Measurements from ENCODE around the gene DPP4. TPM values are rescaled to one million over a fixed set of nuclear protein-coding genes. Genes with fewer than 3 reads are reported as not detected.

Gene DPP4
- total RNA-seq (10 to 100 TPM in 3 of 4 donors, 1 to 10 TPM in 1; 5.8 to 11.9 (median 11.2) TPM), polyA plus RNA-seq (1 to 10 TPM; 1.2 to 6.9 (median 1.4) TPM)

DNA sequence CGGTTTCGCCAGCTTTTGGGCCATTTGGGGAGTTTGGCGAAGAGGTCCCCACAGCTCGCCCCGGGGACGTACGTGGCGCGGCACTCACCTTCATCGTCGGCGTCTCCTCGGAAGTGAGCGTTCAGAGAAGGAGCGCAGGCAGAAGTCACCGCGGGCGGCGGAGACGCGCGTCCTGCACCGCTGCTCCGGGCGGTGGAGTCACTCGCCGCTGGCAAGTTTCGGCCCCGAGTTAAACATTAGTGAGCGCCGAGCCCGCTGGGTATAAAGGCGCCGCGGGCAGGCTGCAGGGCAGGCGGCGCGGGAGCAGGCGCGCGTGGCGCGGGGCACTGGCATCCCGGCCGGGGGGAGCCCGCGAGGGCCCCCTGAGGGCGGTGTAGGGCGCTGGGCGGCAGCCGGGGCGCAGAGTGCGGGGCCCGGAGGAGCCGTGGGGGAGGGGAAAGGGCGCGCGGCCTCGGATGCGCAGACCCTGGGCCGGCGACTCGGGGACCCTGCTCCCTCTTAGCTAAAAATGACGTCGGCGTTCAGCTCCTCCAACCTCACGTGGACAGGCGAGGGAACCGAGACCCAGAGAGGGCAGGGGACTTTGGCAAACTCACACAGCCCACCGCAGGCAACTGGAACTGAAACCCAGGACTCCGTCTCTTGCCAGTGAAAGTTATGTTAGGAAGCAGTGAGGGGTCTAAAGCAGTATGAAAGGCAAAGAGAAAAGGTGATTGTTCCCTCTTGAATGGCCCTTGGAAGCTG is at the start of gene DPP4:
TSS of gene DPP4 (minus strand) at position 328 of the 744 bp plus-strand sequence. CDS start at position 94, 234 bp downstream.
- DNase-seq: peak; percentile 72
- peaks cover 0 to 54% (median 36%) of the 10 kb centered on the region in 4 donors for H3K4me1 ChIP-seq
- WGBS, 2 donors: 1% methylated on average over 71 of the region's 71 CpGs

DNA sequence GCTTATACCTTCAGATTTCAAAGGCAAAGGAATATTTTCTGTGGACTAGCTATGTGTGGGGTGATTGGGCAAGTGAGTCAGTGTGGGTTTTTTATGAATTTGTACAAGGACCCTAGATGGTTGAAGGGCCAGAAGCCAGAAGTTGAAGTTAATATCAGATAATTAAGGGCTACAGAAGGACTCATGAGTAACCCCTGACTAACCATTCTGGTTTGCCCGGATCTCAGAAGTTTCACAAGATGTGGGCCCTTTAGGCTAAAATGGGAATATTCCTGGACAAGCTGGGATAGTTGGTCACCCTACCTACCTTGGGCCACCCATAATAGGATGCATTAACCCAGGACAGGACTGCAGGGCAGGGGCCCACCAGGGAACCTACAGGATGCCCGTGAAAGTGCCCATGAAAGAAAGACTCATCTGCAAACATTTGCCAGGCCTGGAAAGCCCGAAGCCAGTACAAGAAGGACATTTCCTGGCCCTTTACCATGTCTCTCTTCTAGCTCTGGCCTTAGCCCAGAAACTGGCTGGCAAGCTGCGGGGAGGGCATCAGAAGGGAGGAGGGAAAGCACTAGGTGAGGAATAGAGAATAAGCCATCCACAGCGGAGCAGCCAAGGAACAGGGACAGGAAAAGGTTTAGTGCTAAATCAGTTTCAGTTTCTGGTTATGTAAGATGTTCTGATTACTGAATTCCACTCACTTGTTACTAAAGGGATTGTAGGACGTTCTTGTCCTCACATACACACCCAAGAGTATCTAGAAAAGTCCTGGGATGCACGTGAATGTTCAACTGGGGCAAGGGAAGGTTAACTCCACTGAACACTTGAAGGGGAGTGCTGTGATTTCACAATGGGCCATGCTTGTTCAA is 44.4 kb upstream of the DPP4 start:
- Histone ChIP-seq H3K4me3 (no peak overlapping the region), H3K27me3 (no peaks in the 10 kb centered on the region), H3K4me1 (peaks cover 0 to 12% (median 3%) of the 10 kb centered on the region in 4 donors), H3K36me3 (no peaks in the 10 kb centered on the region), H3K27ac (peak overlapping the region in 2 of 4 donors; percentile 33 to 49), H3K9me3 (no peaks in the 10 kb centered on the region)
- WGBS, 2 donors: 55 to 77% methylated on average over 7 of the region's 7 CpGs
- DNase-seq: peak; percentile 69
- TF ChIP-seq POLR2AphosphoS5 (IDR thresholded peaks at IDR 0.05) (no peak), POLR2A (IDR thresholded peaks at IDR 0.05) (no peak), EP300 (IDR thresholded peaks at IDR 0.05) (no peak)
- TF ChIP-seq, protein P1, sequence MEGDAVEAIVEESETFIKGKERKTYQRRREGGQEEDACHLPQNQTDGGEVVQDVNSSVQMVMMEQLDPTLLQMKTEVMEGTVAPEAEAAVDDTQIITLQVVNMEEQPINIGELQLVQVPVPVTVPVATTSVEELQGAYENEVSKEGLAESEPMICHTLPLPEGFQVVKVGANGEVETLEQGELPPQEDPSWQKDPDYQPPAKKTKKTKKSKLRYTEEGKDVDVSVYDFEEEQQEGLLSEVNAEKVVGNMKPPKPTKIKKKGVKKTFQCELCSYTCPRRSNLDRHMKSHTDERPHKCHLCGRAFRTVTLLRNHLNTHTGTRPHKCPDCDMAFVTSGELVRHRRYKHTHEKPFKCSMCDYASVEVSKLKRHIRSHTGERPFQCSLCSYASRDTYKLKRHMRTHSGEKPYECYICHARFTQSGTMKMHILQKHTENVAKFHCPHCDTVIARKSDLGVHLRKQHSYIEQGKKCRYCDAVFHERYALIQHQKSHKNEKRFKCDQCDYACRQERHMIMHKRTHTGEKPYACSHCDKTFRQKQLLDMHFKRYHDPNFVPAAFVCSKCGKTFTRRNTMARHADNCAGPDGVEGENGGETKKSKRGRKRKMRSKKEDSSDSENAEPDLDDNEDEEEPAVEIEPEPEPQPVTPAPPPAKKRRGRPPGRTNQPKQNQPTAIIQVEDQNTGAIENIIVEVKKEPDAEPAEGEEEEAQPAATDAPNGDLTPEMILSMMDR (IDR thresholded peaks at IDR 0.05): no peak
- intact Hi-C loops (cut with DNase I): no loop called here

More for the DNA sequence above, at the start of gene DPP4:
- Histone ChIP-seq H3K9me3 (peaks cover 0 to 4% (median 0%) of the 10 kb centered on the region in 4 donors), H3K36me3 (no peaks in the 10 kb centered on the region), H3K27ac (peak within 1 kb of the TSS in 3 of 4 donors; percentile 43 to 58 (median 56)), H3K27me3 (no peaks in the 10 kb centered on the region), H3K4me3 (peak within 1 kb of the TSS; percentile 51 to 66 (median 60))
- intact Hi-C loops (cut with DNase I): loop anchor here (5.0 kb wide), 1 partner anchor 48 kb away; no protein-coding TSS in a partner anchor
- TF ChIP-seq POLR2AphosphoS5 (IDR thresholded peaks at IDR 0.05) (peak in 1 of 4 donors; percentile 36), POLR2A (IDR thresholded peaks at IDR 0.05) (no peak), EP300 (IDR thresholded peaks at IDR 0.05) (no peak)
- TF ChIP-seq, protein P1 (IDR thresholded peaks at IDR 0.05): no peak

DNA sequence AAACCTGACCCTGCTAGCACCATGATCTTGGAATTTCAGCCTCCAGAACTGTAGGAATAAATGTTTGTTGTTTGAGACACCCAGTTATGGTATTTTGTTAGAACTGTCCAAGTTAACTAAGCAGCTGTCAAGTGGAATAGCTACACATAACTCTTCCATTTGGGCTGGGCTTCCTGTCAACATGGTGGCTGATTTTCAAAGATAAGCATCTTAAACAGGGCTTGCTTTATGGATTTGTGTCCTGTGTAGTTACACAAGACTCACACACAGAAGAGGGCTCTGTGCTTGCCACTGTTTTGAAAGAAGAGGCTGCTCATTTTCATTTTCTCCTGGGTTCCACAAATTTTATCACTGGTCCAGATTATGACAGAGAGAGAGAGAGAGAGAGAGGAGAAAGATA is 42.3 kb upstream of the DPP4 start:
- Histone ChIP-seq H3K4me3 (no peak overlapping the region), H3K36me3 (no peaks in the 10 kb centered on the region), H3K27ac (no peak overlapping the region), H3K4me1 (peaks cover 0 to 12% (median 3%) of the 10 kb centered on the region in 4 donors), H3K9me3 (no peaks in the 10 kb centered on the region), H3K27me3 (no peaks in the 10 kb centered on the region)
- TF ChIP-seq POLR2AphosphoS5 (IDR thresholded peaks at IDR 0.05): no peak
- TF ChIP-seq, protein P1 (IDR thresholded peaks at IDR 0.05): no peak
- TF ChIP-seq POLR2A (IDR thresholded peaks at IDR 0.05): no peak
- TF ChIP-seq EP300 (IDR thresholded peaks at IDR 0.05): no peak
- intact Hi-C loops (cut with DNase I): no loop called here
- DNase-seq: no peak

DNA sequence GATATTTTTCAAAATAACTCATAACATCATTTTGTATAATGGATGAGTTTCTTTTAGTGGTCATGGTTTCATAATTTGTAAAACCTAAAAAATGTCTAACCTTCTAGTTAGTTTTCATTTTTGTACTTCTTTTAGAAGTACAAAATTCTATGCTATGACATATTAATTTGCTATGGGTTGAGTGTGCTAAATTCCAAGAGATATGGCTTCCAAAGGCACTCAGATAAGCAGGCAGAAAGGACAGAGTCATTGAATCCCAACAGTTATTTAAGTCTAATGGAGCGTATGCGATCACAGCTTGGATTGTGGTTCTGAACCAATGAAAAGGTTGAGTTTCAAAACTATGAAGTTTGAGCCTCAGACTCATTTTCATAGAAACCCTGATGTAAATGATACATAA is 41.1 kb upstream of the DPP4 start:
- Histone ChIP-seq H3K27ac (no peak overlapping the region), H3K36me3 (no peaks in the 10 kb centered on the region), H3K4me1 (peaks cover 0 to 12% (median 3%) of the 10 kb centered on the region in 4 donors), H3K9me3 (no peaks in the 10 kb centered on the region), H3K4me3 (no peak overlapping the region), H3K27me3 (no peaks in the 10 kb centered on the region)
- WGBS, 2 donors: 99% methylated on average over 2 of the region's 2 CpGs
- no peak for TF ChIP-seq POLR2AphosphoS5 (IDR thresholded peaks at IDR 0.05)
- TF ChIP-seq, protein P1 (IDR thresholded peaks at IDR 0.05): no peak
- TF ChIP-seq POLR2A (IDR thresholded peaks at IDR 0.05): no peak
- TF ChIP-seq EP300 (IDR thresholded peaks at IDR 0.05): no peak
- intact Hi-C loops (cut with DNase I): no loop called here
- no peak for DNase-seq
